GM18858 (cell line): ENCODE data around the gene LACTBL1.
"Not testable (repeated sequence)": the region's sequence is repeated elsewhere in the genome, so short reads cannot be mapped to it uniquely, and the experiment has no call there.

ENCODE experiments used
- ATAC-seq: cut with Tn5 transposase; IDR thresholded peaks from one replicate; pipeline ENCODE4 v1.9.1; 2021; ENCODE audit not compliant: unreplicated experiment

Gene LACTBL1

DNA sequence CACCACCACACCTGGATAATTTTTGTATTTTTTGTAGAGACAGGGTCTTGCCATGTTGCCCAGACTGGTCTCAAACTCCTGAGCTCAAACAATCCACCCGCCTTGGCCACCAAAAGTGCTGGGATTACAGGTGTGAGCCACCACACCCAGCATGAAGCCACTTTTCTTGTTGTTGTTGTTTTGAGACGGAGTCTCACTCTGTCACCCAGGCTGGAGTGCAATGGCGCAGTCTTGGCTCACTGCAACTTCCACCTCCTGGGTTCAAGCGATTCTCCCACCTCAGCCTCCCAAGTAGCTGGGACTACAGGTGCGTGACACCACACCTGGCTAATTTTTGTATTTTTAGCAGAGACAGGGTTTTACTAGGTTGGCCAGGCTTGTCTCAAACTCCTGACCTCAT lies 27.5 kb downstream of the LACTBL1 start:
- ATAC-seq, result not testable (repeated sequence)

DNA sequence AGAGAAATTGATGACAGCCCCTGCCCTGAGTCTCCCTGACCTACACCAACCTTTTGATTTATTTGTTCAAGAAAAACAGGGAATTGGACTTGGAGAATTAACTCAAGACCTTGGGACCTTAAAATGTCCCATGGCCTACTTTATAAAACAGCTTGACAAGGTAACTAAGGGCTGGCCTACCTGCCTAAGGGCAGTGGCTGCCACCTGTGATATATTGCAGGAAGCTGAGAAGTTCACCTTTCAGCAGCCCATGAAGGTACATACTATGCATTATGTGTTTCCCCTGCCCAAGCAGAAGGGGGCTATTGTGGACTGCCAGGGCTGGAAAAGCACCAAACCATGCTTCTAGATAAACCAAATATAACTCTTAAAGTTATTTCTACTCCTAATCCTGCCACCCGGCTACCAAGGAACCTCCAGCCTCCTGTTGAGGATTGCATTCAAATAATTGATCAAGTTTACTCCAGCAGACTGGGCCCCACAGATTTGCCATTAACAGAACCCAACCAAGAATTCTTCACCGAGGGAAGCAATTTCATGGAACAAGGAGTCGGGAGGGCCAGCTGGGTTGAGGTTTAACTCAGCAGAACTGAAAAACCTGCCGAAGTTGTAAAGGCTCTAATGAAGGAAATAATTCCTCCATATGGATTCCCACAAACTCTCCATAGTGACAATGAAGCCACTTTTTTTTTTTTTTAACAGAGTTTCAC lies 28.2 kb downstream of the LACTBL1 start:
- no peak for ATAC-seq

- ATAC-seq, result no peak
Measured at GRCh38 chr1:22941257-22941656, 31.4 kb downstream of the LACTBL1 start.

- no peak for ATAC-seq
Measured at GRCh38 chr1:22936681-22937080, 36.0 kb downstream of the LACTBL1 start.

DNA sequence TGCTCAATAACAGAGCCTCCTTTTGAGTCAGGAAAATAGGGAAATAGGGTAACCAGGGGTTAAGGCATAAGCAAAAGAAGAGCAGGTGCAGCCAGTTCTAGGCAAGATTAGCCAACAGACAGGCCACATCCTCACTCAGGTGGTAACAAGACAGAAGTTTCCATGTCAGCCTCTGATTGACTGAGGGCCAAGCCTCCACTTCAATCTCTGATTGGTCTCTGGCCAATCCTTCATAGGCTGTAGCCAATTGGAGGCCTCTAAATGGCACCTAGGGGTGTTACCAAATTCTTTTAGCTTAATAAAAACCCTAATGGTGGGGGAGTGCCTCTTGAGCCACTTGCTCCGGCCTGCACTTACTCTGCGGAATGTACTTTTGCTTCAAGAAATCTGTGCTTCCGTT lies 37.2 kb downstream of the LACTBL1 start:
- no peak for ATAC-seq

DNA sequence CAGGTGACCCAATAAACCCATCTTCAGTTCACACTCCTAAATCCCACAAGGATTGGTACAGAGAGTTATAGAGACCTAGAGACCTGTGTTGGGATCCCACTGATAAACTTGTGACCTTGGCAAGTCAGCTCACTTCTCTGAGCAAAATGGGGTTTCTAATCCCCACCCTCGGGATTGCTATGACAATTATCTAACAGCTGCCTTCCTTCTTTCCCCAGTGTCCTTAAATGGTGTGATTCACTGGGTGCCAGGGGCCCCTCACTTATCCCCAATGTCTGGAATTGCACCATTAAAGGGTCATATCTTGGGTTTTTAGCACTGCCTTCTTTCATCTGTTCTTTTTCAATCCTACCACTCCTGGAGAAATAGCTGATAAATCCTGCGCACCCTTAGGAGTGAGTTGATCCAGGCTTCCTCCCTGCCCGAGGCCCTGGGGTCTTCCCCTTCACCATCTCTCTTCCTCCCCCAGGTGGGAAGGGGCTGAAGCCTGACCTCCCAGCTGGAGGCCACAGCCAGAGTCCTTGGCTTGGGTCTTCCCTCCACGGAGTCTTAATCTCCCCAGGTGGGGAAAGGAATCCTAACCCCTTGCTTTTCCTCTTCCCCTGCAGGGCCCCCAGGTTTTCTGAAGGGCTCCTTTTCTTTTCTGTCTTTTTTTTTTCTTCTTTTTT lies 39.7 kb downstream of the LACTBL1 start:
- ATAC-seq, result no peak

DNA sequence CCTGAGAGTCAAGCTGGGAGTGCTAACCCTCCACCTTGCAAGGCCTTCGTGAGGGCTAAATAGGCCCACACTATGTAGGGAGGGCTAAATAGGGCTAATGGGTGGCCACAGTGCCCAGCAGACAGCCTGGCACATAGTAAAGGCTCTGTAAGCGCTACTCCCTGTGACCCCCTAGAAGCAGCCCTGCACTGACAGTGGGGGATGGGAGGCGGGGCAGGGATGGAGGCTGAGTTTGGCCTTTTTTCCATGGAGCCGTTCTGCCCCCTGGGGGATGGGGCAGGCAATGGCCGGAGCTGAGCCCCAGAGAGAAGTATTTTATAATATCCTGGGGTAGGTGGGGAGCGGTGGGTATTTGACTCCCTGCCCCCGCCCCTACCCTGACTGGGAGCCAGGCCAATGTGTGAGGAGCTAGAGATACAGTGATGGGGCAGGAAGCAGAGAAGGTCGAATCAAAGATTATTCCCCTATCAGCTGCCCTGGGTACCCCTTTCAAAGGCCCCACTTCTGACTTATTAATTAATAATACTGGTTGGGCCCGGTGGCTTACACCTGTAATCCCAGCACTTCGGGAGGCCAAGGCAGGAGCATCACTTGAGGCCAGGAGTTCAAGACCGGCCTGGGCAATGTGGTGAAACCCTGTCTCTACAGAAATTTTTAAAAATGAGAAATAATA lies 42.3 kb downstream of the LACTBL1 start:
- ATAC-seq, result no peak

GRCh38 chr1:22925111-22925510 lies 47.6 kb downstream of the LACTBL1 start:
- no peak for ATAC-seq

GRCh38 chr1:22922640-22923039 lies 50.0 kb downstream of the LACTBL1 start:
- ATAC-seq, result no peak

GRCh38 chr1:22921452-22922126 lies 51.1 kb downstream of the LACTBL1 start:
- ATAC-seq, result no peak

DNA sequence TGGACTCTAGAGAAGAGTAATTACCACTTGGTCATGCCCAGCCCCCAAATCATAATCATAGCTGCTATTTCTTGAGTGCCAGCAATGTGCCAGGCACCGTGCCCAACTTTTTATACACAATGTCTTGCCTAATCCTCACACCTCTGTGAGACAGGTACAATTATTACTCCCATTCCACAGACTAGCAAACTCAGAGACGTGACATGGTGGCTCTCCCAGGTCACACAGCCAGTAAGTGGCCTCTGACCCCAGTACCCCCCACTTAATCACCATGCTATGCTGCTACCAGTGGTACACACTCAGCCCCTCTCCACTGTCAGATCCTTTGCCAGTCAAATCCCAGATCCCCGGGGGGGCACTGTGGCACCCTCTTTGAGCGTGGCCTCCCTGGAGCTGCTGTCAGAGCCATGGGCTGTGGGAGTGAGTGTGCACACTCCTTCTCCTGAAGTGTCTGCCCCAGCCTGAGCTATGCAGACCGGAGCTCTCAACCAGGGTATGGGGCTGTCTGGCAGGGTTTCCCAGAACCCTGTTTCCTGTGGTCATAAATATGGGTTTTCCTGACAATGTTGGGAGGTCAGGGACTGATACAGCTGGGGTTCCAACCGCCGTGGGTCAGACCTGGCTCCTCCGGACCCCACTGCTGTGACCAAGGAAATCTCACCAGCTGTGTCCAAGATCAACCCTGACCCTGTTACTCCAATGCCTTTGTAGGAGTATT lies 51.8 kb downstream of the LACTBL1 start:
- ATAC-seq, result no peak

GRCh38 chr1:22920026-22920733 lies 52.5 kb downstream of the LACTBL1 start:
- ATAC-seq, result no peak

DNA sequence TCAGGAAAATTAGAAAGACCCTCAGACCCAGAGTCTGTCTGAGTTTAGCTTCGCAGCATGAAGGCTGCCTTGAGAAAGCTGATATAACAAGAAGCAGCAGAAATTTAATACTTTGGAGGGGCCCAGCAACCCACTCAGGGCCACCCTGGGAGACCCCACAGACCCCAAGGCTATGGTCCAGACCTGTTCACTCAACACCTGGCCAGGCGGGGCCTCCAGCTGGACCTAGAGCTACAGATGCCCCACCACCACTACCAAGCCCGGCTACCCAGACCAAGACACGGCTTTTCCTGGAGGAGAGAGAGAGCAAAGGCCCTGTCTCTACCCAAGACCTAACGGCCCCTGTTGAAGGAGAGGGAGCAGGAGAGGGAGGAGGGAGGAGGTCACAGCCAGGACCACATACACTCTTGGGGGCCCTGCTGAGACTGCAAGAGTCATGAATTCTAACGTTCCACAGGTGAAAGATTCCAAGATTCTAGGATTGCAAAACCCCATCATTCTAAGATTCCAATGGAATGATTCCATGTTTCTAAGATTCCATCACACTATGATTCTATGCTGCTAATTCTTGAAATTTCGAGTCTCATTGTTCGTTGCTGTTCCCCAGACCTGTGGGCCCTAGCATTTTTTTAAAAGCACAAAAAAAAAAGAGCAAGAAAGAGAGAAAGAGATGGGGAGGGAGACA lies 53.2 kb downstream of the LACTBL1 start:
- no peak for ATAC-seq

GRCh38 chr1:22918644-22919043 lies 54.0 kb downstream of the LACTBL1 start:
- ATAC-seq, result no peak

DNA sequence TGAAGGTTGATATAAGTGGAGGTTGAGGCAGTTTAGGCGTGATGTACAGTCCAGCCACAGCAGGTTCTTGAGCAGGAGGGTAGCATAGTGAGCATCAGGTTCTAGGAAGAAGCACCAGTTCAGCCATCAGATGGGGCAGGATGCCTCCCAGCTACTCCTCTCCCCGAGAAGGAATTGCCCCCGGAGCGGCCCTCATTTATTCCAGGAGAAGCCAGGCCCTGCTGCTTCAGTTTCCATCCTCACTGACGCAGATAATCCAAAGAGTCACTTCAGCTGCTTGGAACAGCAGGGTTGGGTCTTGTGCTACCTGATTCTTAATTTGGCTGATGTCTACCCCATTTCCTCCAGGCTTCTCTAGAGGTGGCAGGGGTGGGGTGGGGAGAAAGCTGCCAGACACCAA lies 54.7 kb downstream of the LACTBL1 start:
- no peak for ATAC-seq

DNA sequence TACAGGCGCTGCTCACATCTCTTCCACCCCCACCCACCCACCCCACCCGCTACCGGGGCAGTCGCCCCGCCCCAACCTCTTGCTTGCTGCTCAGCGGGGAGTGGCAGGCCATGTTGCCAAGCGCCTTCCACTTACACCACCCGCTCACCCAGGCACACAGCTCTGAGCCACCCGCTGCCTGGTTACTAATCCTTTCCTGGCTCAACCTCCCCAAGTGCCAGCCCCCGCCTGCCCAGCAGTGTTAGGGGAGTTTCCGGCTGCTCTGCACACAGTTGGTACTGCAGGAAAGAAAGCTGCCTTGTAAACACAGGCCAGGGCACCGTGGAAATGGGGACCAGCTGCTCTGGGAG lies 56.2 kb downstream of the LACTBL1 start:
- ATAC-seq, result no peak

DNA sequence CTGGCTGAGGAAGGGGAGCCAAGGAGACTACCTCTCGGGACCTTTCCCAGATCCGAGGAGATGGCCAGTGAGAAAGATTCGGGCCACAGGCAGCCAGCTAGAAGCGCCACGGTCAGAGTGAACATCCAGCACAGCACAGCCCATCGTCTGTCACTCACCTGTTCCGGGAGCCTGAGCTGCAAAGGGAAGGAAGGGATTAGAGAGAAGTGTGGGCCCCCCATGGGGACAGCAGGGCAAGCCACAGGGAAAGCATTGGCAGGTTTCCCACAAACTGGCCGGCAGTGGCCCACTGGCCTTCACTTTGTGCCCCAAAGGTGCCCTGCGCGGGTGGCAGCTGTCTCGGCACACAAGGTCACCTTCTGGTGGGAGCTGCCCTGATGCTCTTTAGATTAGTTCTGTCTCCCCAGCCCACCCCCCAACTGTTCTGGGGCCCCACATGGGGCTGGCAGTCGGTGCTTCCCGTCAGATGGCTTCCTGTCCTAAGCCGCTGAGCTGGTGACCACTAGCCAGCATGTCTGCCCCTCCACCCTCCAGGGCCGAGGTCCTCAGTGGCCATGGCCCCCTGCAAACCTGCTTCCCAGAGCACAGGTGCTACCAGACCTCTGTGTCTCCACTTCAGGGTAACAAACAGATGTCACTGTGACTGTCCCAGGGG lies 56.7 kb downstream of the LACTBL1 start:
- ATAC-seq, result no peak

GRCh38 chr1:22915231-22915630 lies 57.4 kb downstream of the LACTBL1 start:
- no peak for ATAC-seq

DNA sequence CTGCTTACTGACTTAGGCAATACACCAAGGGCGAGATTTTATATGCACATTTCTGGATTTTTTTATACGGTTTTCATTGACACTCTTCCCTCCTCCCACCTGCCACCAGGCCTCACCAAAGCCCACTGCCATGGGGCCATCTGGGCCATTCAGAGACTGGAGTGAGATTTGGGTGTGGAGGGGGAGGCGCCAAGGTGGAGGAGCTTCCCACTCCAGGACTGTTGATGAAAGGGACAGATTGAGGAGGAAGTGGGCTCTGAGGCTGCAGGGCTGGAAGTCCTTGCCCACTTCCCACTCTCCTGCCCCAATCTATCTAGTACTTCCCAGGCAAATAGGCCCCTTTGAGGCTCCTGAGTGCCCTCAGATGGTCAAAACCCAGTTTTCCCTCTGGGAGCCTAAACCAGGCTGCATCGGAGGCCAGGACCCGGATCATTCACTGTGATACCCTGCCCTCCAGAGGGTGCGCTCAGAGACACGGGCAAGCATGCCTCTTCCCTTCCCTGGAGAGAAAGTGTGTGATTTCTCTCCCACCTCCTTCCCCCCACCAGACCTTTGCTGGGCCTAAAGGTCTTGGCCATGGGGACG lies 57.9 kb downstream of the LACTBL1 start:
- ATAC-seq, result no peak
